Gastrocnemius medialis (tissue), 4 donors: ENCODE measurements around the gene C11orf52. TPM values are rescaled to one million over a fixed set of nuclear protein-coding genes. Genes with fewer than 3 reads are reported as not detected.
A peak's percentile ranks its signal among the peaks of the same experiment; 100 is the strongest.

Source experiments
- ATAC-seq, 2 donors: fragments of 150-250 bp; one replicate each; pipeline ENCODE4 v1.9.1; 2016
- DNase-seq, 2 donors: peaks; one replicate each; pipeline ENCODE4 v3.0.0-alpha.2; 2019
- H3K27ac ChIP-seq, 4 donors: fragments of 200-600 bp; sonication (generic); 1 replicate in 1 of 4; 2 replicates in 3 of 4; pipeline ENCODE4 v1.5.1; 2016 to 2018; ENCODE audit warnings: mild to moderate bottlenecking in 2 of 4, moderate library complexity in 1 of 4
- H3K27me3 ChIP-seq, 3 donors: fragments of 200-600 bp; sonication (generic) in 2 of 3; 1 replicate in 1 of 3; 2 replicates in 2 of 3; pipeline versions ENCODE4 v1.5.1 to v1.6.0; 2016 to 2019; ENCODE audit warnings: mild to moderate bottlenecking in 1 of 3, moderate library complexity in 1 of 3
- H3K36me3 ChIP-seq, 2 donors: fragments of 200-600 bp; sonication (generic) in 1 of 2; one replicate each; pipeline ENCODE4 v1.5.1; 2017 to 2018
- H3K4me1 ChIP-seq, 2 donors: fragments of 200-600 bp; sonication (generic) in 1 of 2; one replicate each; pipeline ENCODE4 v1.5.1; 2016 to 2017; ENCODE audit warnings: mild to moderate bottlenecking in 2 of 2
- H3K4me3 ChIP-seq, 4 donors: fragments of 200-600 bp; sonication (generic) in 3 of 4; 1 replicate in 1 of 4; 2 replicates in 3 of 4; pipeline ENCODE4 v1.5.1; 2016 to 2019; ENCODE audit warnings: mild to moderate bottlenecking in 2 of 4
- H3K9me3 ChIP-seq, 3 donors: fragments of 200-600 bp; sonication (generic) in 2 of 3; 1 replicate in 1 of 3; 2 replicates in 2 of 3; pipeline ENCODE4 v1.5.1; 2016 to 2019
- POLR2A ChIP-seq, 2 donors: fragments of 450-650 bp; IDR thresholded peaks; one replicate each; pipeline ENCODE4 v1.6.1; 2017; ENCODE audit warnings: antibody characterized with exemption in 2 of 2, mild to moderate bottlenecking in 2 of 2, moderate library complexity in 2 of 2
- in situ Hi-C, 4 donors: fragments of 200-750 bp; cut with MboI; loops; one replicate each; pipeline versions ENCODE4 v1.15.0 to v1.8.0; 2017; ENCODE audit warnings: low sequenced_read_pairs in 4 of 4
- intact Hi-C: fragments of 100-400 bp; cut with DNase I; formaldehyde crosslinking; loops from one replicate; pipeline ENCODE4 v1.15.1; 2023; ENCODE audit warnings: low total_unique reads
- total RNA-seq, 4 donors: library from RNA; depleted of rRNA; stranded (reverse); fragments of >200 nt; gene quantifications; one replicate each; pipeline versions ENCODE4 v1.1.0 to v1.2.3, GENCODE V29; 2016
- TF ChIP-seq, protein P1 (sequence below), 5 experiments: fragments of 450-650 bp in 3 of 5; fragments of 200-600 bp in 2 of 5; sonication (generic) in 2 of 5; IDR thresholded peaks in 4 of 5; conservative IDR thresholded peaks in 1 of 5; 1 replicate in 4 of 5; 2 replicates in 1 of 5; pipeline ENCODE4 v1.5.1; 2016 to 2019; ENCODE audit warnings: antibody characterized with exemption in 5 of 5, mild to moderate bottlenecking in 3 of 5, moderate library complexity in 3 of 5

C11orf52 gene
- total RNA-seq, 4 donors from 2014 or later = 6.3 to 23.8 (median 11.9) TPM

- no peaks in the 10 kb centered on the region for H3K9me3 ChIP-seq
- H3K36me3 ChIP-seq = no peaks in the 10 kb centered on the region
- H3K4me1 ChIP-seq = peaks cover 16 to 41% of the 10 kb centered on the region in 2 donors
- H3K27me3 ChIP-seq = no peaks in the 10 kb centered on the region
- TF ChIP-seq, protein P1, sequence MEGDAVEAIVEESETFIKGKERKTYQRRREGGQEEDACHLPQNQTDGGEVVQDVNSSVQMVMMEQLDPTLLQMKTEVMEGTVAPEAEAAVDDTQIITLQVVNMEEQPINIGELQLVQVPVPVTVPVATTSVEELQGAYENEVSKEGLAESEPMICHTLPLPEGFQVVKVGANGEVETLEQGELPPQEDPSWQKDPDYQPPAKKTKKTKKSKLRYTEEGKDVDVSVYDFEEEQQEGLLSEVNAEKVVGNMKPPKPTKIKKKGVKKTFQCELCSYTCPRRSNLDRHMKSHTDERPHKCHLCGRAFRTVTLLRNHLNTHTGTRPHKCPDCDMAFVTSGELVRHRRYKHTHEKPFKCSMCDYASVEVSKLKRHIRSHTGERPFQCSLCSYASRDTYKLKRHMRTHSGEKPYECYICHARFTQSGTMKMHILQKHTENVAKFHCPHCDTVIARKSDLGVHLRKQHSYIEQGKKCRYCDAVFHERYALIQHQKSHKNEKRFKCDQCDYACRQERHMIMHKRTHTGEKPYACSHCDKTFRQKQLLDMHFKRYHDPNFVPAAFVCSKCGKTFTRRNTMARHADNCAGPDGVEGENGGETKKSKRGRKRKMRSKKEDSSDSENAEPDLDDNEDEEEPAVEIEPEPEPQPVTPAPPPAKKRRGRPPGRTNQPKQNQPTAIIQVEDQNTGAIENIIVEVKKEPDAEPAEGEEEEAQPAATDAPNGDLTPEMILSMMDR (IDR thresholded peaks at IDR 0.05 in 4 of 5, conservative IDR thresholded peaks at IDR 0.05 in 1 of 5) = no peak
- TF ChIP-seq POLR2A (IDR thresholded peaks at IDR 0.05) = no peak
- H3K4me3 ChIP-seq = no peak overlapping the region
- ATAC-seq (no peak), DNase-seq (no peak)
- peak overlapping the region in 3 of 4 donors; percentile 21 to 85 (median 22) for H3K27ac ChIP-seq
- in situ Hi-C loops (no loop called here), intact Hi-C loops (no loop called here)
These were observed 25.4 kb downstream of the C11orf52 start for GRCh38 chr11:111944139-111944538.

GRCh38 chr11:111944651-111945051 lies 25.9 kb downstream of the C11orf52 start:
- DNase-seq (no peak), ATAC-seq (no peak)
- intact Hi-C loops (no loop called here), in situ Hi-C loops (no loop called here)
- no peaks in the 10 kb centered on the region for H3K9me3 ChIP-seq
- no peaks in the 10 kb centered on the region for H3K27me3 ChIP-seq
- peak overlapping the region in 3 of 4 donors; percentile 21 to 85 (median 22) for H3K27ac ChIP-seq
- TF ChIP-seq, protein P1 (IDR thresholded peaks at IDR 0.05 in 4 of 5, conservative IDR thresholded peaks at IDR 0.05 in 1 of 5) = no peak
- TF ChIP-seq POLR2A (IDR thresholded peaks at IDR 0.05) = no peak
- H3K4me1 ChIP-seq = peaks cover 15 to 36% of the 10 kb centered on the region in 2 donors
- H3K4me3 ChIP-seq = no peak overlapping the region
- H3K36me3 ChIP-seq = no peaks in the 10 kb centered on the region

DNA sequence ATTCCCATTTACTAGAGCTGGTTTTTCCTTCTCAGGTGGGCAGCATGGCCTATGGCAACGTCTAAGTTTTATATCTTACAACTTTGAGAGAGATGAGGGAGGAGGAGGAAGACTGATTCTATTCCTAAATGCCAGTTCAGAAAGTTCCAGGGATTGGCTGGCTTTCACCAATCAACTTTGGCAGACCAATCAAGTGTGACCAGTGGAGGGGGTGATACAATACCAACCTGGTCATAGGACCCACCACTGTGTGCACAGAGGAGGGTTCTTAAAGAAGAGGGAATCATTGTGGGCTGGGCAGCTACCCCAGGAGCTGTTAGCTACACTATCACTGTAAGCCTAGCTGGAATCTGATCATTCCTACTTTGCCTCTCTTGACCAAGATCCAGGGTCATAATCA lies 26.5 kb downstream of the C11orf52 start:
- ATAC-seq (no peak), DNase-seq (no peak)
- no peaks in the 10 kb centered on the region for H3K27me3 ChIP-seq
- H3K9me3 ChIP-seq = no peaks in the 10 kb centered on the region
- no peak for TF ChIP-seq POLR2A (IDR thresholded peaks at IDR 0.05)
- TF ChIP-seq, protein P1 (IDR thresholded peaks at IDR 0.05 in 4 of 5, conservative IDR thresholded peaks at IDR 0.05 in 1 of 5) = no peak
- H3K27ac ChIP-seq = peak overlapping the region in 1 of 4 donors; percentile 85
- peaks cover 15 to 31% of the 10 kb centered on the region in 2 donors for H3K4me1 ChIP-seq
- H3K4me3 ChIP-seq = no peak overlapping the region
- no peaks in the 10 kb centered on the region for H3K36me3 ChIP-seq
- intact Hi-C loops = no loop called here
- in situ Hi-C loops = no loop called here

GRCh38 chr11:111946499-111946898 lies 27.8 kb downstream of the C11orf52 start:
- Histone ChIP-seq H3K36me3 (no peaks in the 10 kb centered on the region), H3K9me3 (no peaks in the 10 kb centered on the region), H3K4me1 (peaks cover 15 to 21% of the 10 kb centered on the region in 2 donors), H3K27ac (peak overlapping the region in 3 of 4 donors; percentile 17 to 66 (median 49)), H3K4me3 (no peak overlapping the region), H3K27me3 (no peaks in the 10 kb centered on the region)
- DNase-seq (no peak), ATAC-seq (no peak)
- intact Hi-C loops = no loop called here
- TF ChIP-seq POLR2A (IDR thresholded peaks at IDR 0.05) = no peak
- TF ChIP-seq, protein P1 (IDR thresholded peaks at IDR 0.05 in 4 of 5, conservative IDR thresholded peaks at IDR 0.05 in 1 of 5) = no peak
- in situ Hi-C loops = no loop called here

- in situ Hi-C loops = no loop called here
These were observed 28.4 kb downstream of the C11orf52 start for GRCh38 chr11:111947143-111947542.

More at GRCh38 chr11:111947143-111947542, 28.4 kb downstream of the C11orf52 start:
- ATAC-seq (no peak), DNase-seq (no peak)
- TF ChIP-seq, protein P1 (IDR thresholded peaks at IDR 0.05 in 4 of 5, conservative IDR thresholded peaks at IDR 0.05 in 1 of 5) = no peak
- no peak for TF ChIP-seq POLR2A (IDR thresholded peaks at IDR 0.05)
- no peak overlapping the region for H3K4me3 ChIP-seq
- peak overlapping the region in 3 of 4 donors; percentile 17 to 66 (median 49) for H3K27ac ChIP-seq
- H3K36me3 ChIP-seq = no peaks in the 10 kb centered on the region
- no peaks in the 10 kb centered on the region for H3K9me3 ChIP-seq
- peaks cover 10 to 14% of the 10 kb centered on the region in 2 donors for H3K4me1 ChIP-seq
- intact Hi-C loops = no loop called here
- no peaks in the 10 kb centered on the region for H3K27me3 ChIP-seq
